Glomerular endothelial cell (primary cell): Measurements from ENCODE around the gene HIVEP3. TPM values are rescaled to one million over a fixed set of nuclear protein-coding genes. Genes with fewer than 3 reads are reported as not detected.

Source experiments
- DNase-seq: peaks from one replicate; pipeline ENCODE4 v3.0.0-alpha.2; 2011; ENCODE audit warnings: low read depth, low spot score; ENCODE audit errors: extremely low read depth
- total RNA-seq: library from RNA; depleted of rRNA; stranded (reverse); fragments of >200 nt; gene quantifications from 2 replicates; pipeline ENCODE4 v1.2.3, GENCODE V29; 2015

The HIVEP3 gene
- total RNA-seq, 1 donor from 2014 or later = 7.6 TPM

GRCh38 chr1:41767534-41768525 lies 150.9 kb downstream of the HIVEP3 start:
- DNase-seq = no peak

DNA sequence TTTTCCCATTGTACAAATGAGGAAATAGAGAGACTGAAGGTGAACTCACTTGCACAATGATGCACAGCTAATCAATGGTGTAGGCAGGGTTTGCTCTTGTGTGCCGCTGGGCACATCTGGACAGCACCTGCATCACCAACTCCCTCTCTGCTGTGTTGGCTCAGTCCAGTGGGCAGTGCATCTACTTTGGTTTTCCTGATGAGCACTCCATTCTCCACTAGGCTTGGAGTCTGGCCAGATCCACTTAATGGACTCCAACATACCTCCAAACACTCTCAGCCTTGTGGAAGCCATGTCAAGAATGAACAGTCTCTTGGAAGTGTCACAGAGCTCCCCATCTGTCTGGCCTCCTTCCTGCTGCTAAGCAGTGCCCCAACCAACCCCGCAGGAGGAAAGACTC lies 152.2 kb downstream of the HIVEP3 start:
- no peak for DNase-seq

- DNase-seq = no peak
Measured at GRCh38 chr1:41766041-41766440, 152.7 kb downstream of the HIVEP3 start.

GRCh38 chr1:41765152-41765551 lies 153.6 kb downstream of the HIVEP3 start:
- no peak for DNase-seq

- no peak for DNase-seq
Measured at GRCh38 chr1:41764656-41765055, 154.1 kb downstream of the HIVEP3 start.

DNA sequence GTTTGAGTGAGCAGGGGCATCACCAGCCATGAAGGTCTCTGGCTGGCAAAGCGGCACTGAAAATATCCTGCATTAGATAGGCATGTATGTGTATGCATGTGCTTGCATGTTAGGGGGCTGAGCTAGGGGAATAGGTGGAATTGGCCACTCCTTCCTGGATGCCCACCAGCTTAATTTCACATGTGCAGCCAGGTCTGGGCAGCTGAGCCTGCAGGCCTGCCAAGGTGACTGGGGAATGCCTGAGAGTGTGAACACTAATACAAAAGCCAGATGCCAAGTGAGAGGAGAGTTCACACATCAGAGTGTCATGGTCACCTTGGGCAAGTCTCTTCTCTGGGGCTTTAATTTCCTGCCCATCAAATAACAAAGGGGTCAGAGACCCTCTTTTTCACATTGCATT lies 155.9 kb downstream of the HIVEP3 start:
- DNase-seq = no peak

DNA sequence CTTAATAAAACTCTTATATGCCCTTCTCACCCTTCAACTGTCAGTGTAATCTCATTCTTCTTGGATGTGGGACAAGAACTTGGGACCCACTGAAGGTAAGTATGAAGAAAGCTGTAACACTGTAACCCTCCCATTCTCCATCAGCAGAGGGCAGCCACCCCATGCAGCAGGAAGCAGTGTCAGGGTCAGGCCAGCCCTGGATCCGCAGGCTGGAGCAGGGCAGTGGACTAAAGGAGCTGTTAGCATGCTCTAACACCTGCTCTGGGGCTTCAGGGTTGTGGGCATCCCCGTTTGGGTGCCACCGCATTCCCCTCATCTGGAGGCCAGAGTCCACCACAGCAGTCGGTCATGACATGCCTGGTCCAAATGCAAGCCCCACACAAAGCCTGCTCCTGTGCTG lies 156.5 kb downstream of the HIVEP3 start:
- no peak for DNase-seq

DNA sequence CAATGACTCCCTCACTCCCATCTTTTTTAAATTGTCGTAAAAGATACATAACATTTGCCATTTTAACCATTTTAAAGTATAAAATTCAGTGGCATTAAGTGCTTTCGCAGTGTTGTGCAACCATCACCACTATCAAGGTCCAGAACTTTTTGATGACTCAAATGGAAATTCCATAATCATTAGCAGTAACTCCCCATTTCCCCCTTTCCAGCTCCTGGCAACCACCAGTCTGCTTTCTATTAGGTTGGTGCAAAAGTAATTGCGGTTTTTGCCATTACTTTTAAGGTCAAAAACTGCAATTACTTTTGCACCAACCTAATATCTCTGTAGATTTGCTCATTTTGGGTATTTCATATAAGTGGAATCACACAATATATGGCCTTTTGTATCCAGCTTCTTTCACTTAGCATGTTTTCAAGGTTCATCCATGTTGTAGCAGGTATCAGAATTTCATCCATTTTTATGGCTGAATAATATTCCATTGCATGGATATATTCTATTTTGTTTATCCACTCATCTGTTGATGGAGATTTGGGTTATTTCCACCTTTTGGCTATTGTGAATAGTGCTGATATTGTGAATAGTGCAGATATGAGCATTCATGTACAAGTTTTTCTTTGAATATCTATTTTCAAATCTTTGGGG lies 159.7 kb downstream of the HIVEP3 start:
- no peak for DNase-seq

- no peak for DNase-seq
Measured at GRCh38 chr1:41758500-41758899, 160.2 kb downstream of the HIVEP3 start.

DNA sequence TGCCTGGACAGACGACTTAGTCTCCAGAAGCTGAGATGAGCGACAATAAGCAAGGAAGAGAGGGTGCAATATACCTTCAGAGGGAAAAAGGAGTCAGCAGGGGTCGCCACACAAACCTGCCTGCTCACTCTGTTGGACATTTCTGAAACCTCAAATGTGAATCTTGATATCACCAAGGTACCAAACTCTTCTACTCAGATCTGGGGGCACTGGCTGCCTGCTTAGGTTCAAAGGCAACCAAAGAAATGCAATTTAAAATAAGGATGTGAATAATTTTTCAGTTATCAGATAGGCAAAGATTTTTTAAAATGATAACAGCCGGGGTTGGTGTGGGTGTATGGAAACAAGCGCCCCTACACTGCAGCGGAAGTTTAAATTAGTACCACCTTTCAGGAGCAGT lies 164.2 kb downstream of the HIVEP3 start:
- DNase-seq = no peak

DNA sequence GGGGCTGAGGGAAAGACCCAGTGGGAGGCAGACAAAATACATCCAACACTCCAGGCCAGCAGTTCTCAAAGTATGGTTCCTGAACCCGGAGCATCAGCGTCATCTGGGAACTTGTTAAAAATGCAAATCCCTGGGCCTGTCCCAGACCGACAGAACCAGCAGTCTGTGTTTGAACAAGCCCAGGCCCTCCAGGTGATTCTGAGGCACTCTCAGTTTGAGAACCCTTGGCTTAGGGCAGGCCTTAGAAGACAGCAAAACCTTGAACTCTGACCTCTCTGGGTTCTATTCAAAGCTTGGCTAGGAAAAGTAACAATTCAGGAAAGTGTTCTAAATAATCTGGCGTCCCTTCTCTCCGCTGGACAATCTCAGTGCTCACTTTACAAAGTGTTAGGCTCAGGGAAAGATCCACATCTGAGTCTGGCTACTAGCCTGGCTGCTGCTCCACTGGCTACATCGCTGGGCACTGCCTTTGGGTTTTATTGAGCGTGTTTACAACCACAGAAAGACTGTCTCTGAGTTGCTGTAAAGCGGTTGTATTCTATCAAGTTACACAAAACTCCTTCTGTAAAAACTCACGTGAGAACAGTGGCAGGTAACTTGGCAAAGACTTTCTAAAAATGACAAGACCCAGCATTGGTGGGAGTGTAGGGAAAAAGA lies 166.1 kb downstream of the HIVEP3 start:
- no peak for DNase-seq

- no peak for DNase-seq
Measured at GRCh38 chr1:41751804-41752513, 166.8 kb downstream of the HIVEP3 start.

DNA sequence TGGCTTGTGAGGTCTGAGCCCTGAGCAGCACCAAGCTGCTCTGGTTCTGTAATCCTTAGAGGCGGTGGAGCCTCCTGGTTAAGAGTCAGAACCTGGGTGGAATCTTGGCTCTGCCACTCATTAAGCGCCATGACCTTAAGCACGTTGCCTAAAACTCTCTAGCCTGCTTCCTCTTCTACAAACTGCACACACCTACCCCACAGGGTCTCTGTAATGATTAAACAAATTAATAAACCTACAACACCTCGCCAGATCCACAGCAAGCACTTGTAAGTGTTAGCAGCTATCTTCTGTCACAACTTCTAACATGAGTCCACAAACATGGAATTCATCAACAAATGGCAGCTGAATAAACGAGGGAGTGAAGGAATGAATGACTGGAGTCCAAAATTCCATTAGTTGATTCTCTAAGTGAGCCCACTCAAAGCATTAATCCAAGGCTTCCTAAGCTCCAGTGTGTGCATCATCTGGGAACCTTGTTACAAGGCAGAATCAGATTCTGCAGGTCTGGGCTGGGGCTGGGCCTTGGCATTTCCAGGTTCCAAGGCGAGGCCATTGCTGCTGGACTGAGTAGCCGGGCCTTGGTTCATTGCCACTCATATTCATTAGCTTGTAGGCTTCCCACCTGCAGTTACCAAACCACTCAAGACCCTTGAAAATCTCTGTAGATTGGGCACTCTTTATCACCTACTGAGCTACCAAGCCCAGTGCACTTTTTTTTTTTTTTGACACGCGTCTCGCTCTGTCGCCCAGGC lies 168.6 kb downstream of the HIVEP3 start:
- no peak for DNase-seq

DNA sequence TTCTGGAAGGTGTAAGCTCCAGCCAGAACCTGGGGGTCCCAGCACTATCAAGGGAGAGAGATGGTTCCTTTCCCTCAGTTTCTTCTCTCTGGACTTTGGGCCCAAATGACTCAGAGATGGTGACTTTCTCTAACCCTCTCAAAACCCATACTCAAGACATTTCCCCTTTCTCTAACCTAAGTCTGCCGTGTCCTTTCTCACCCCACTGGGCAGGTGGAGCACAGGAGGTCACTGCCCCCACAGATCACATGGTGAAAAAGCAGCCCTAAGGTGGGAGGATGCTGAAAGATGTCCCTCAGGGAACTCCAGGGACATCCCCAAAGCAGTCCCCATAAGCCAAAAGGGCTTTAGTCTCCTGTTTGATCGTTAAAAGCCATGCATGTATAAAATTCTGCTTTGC lies 173.7 kb downstream of the HIVEP3 start:
- no peak for DNase-seq

DNA sequence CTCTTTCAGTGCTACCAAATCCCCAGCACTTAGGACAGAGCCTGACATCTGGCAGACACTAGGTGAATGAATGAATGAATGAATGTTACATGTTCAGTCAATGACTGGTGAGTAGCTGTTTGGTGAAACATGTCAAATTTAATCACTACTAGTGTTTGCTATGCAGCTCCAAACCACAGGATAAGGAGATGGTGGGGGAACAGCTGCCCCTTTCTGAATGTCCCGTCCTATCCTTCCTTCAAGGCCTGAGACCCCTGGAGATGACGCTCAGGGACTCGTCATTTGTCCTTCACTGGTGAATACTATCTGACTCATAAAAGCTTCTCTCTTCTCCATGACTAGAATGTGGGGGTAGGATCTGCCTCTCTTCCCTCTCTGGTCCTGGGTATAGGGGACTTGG lies 175.4 kb downstream of the HIVEP3 start:
- no peak for DNase-seq

- no peak for DNase-seq
Measured at GRCh38 chr1:41742219-41742618, 176.5 kb downstream of the HIVEP3 start.

GRCh38 chr1:41741244-41741643 lies 177.5 kb downstream of the HIVEP3 start:
- DNase-seq = no peak

- DNase-seq = no peak
Measured at GRCh38 chr1:41740630-41741239, 178.0 kb downstream of the HIVEP3 start.

- DNase-seq = no peak
Measured at GRCh38 chr1:41740058-41740457, 178.7 kb downstream of the HIVEP3 start.
